Mesendoderm (in vitro differentiated cells): ENCODE measurements around the gene MYLIP.

Source experiments
- DNase-seq: peaks from one replicate; pipeline ENCODE4 v3.0.0; 2013
- H2AK5ac ChIP-seq: 2 replicates; pipeline ENCODE4 v1.6.1; 2013; ENCODE audit warnings: low read length, inconsistent platforms
- H2BK120ac ChIP-seq: 2 replicates; pipeline ENCODE4 v1.6.1; 2013; ENCODE audit warnings: low read depth, mild to moderate bottlenecking, low read length, moderate library complexity, mixed read lengths
- H2BK15ac ChIP-seq: replicated peaks from 2 replicates; pipeline ENCODE4 v1.6.1; 2013; ENCODE audit warnings: low read depth, mild to moderate bottlenecking, moderate library complexity
- H2BK5ac ChIP-seq: 2 replicates; pipeline ENCODE4 v1.6.1; 2013; ENCODE audit warnings: low read length, inconsistent platforms
- H3K18ac ChIP-seq: 2 replicates; pipeline ENCODE4 v1.6.1; 2013; ENCODE audit warnings: mild to moderate bottlenecking, low read length, mixed read lengths
- H3K23ac ChIP-seq: one replicate; pipeline ENCODE4 v1.6.1; 2013; ENCODE audit warnings: low read length
- H3K27ac ChIP-seq: 2 replicates; pipeline ENCODE4 v1.5.1; 2013; ENCODE audit warnings: low read depth, mild to moderate bottlenecking, inconsistent platforms, low read length, moderate library complexity
- H3K27me3 ChIP-seq: 2 replicates; pipeline ENCODE4 v1.6.1; 2013; ENCODE audit warnings: low read length, control low read depth, mild to moderate bottlenecking, inconsistent platforms; ENCODE audit not compliant: insufficient read depth, poor library complexity
- H3K36me3 ChIP-seq: 2 replicates; pipeline ENCODE4 v1.6.1; 2013; ENCODE audit warnings: low read length, inconsistent platforms; ENCODE audit not compliant: control insufficient read depth, insufficient read depth
- H3K4ac ChIP-seq: one replicate; pipeline ENCODE4 v1.6.1; 2013; ENCODE audit warnings: low read depth, mild to moderate bottlenecking, low read length, moderate library complexity
- H3K4me1 ChIP-seq: 2 replicates; pipeline ENCODE4 v1.6.1; 2013; ENCODE audit warnings: low read depth, low read length, inconsistent platforms; ENCODE audit not compliant: control insufficient read depth
- H3K4me2 ChIP-seq: 2 replicates; pipeline ENCODE4 v1.6.1; 2013; ENCODE audit warnings: low read length
- H3K4me3 ChIP-seq: 2 replicates; pipeline ENCODE4 v1.5.1; 2013; ENCODE audit warnings: mild to moderate bottlenecking, low read length
- H3K56ac ChIP-seq: one replicate; pipeline ENCODE4 v1.6.1; 2013; ENCODE audit warnings: low read length
- H3K79me1 ChIP-seq: 2 replicates; pipeline ENCODE4 v1.6.1; 2013; ENCODE audit warnings: low read length, inconsistent platforms
- H3K79me2 ChIP-seq: 2 replicates; pipeline ENCODE4 v1.6.1; 2013; ENCODE audit warnings: mild to moderate bottlenecking, low read length; ENCODE audit not compliant: control insufficient read depth, insufficient read depth
- H3K9ac ChIP-seq: 2 replicates; pipeline ENCODE4 v1.6.1; 2013; ENCODE audit warnings: low read length, inconsistent platforms
- H4K5ac ChIP-seq: one replicate; pipeline ENCODE4 v1.6.1; 2013; ENCODE audit warnings: low read length
- H4K8ac ChIP-seq: one replicate; pipeline ENCODE4 v1.6.1; 2013; ENCODE audit warnings: low read depth, mild to moderate bottlenecking, control low read depth, low read length, moderate library complexity
- WGBS: extraction: QIAGEN DNeasy Blood & Tissue Kit; methylation state at CpG from one replicate; pipeline ENCODE4 v1.1.7; 2013; ENCODE audit warnings: low lambda C conversion rate, missing lambda C conversion rate; ENCODE audit not compliant: insufficient coverage; ENCODE audit errors: extremely low coverage; 5-methylcytosine and 5-hydroxymethylcytosine counted together

MYLIP gene

GRCh38 chr6:16163066-16163465, 34.2 kb downstream of the MYLIP start:
- peaks cover 5% of the 10 kb centered on the region for H3K4me1 ChIP-seq
- H2BK15ac ChIP-seq, result peak overlapping the region; percentile 12
- H2BK120ac ChIP-seq, result no peak overlapping the region
- H3K36me3 ChIP-seq, result no peaks in the 10 kb centered on the region
- H3K9ac ChIP-seq, result no peak overlapping the region
- no peak overlapping the region for H3K4ac ChIP-seq
- WGBS, result no CpG with 5 or more reads among the region's 1 CpG
- H3K79me2 ChIP-seq, result no peaks in the 10 kb centered on the region
- H2BK5ac ChIP-seq, result no peak overlapping the region
- no peak overlapping the region for H3K56ac ChIP-seq
- no peak overlapping the region for H3K4me3 ChIP-seq
- H3K18ac ChIP-seq, result no peak overlapping the region
- H3K79me1 ChIP-seq, result no peaks in the 10 kb centered on the region
- no peak overlapping the region for H3K27ac ChIP-seq
- H3K23ac ChIP-seq, result no peak overlapping the region
- no peak overlapping the region for H3K4me2 ChIP-seq
- H3K27me3 ChIP-seq, result no peaks in the 10 kb centered on the region
- no peak overlapping the region for H2AK5ac ChIP-seq
- no peak for DNase-seq
- no peak overlapping the region for H4K8ac ChIP-seq
- H4K5ac ChIP-seq, result no peak overlapping the region

GRCh38 chr6:16163535-16164300, 34.8 kb downstream of the MYLIP start:
- no peak overlapping the region for H2BK5ac ChIP-seq
- H3K79me2 ChIP-seq, result no peaks in the 10 kb centered on the region
- H3K18ac ChIP-seq, result no peak overlapping the region
- no peak overlapping the region for H4K8ac ChIP-seq
- H3K4me1 ChIP-seq, result peaks cover 5% of the 10 kb centered on the region
- no CpG with 5 or more reads among the region's 2 CpGs for WGBS
- H3K4me3 ChIP-seq, result no peak overlapping the region
- no peaks in the 10 kb centered on the region for H3K36me3 ChIP-seq
- DNase-seq, result peak; percentile 40
- H3K4ac ChIP-seq, result no peak overlapping the region
- H3K4me2 ChIP-seq, result no peak overlapping the region
- H2BK120ac ChIP-seq, result peak overlapping the region; percentile 77
- no peaks in the 10 kb centered on the region for H3K27me3 ChIP-seq
- no peak overlapping the region for H3K9ac ChIP-seq
- no peaks in the 10 kb centered on the region for H3K79me1 ChIP-seq
- no peak overlapping the region for H2AK5ac ChIP-seq
- H2BK15ac ChIP-seq, result no peak overlapping the region
- no peak overlapping the region for H3K27ac ChIP-seq
- H4K5ac ChIP-seq, result no peak overlapping the region
- H3K23ac ChIP-seq, result no peak overlapping the region
- H3K56ac ChIP-seq, result no peak overlapping the region

- Histone ChIP-seq H3K23ac (no peak overlapping the region), H3K9ac (no peak overlapping the region), H3K79me2 (no peaks in the 10 kb centered on the region), H4K5ac (no peak overlapping the region), H3K4ac (no peak overlapping the region), H3K4me3 (no peak overlapping the region), H3K79me1 (no peaks in the 10 kb centered on the region), H3K18ac (no peak overlapping the region), H3K4me1 (peaks cover 5% of the 10 kb centered on the region), H4K8ac (no peak overlapping the region), H2BK120ac (no peak overlapping the region), H3K4me2 (no peak overlapping the region), H2AK5ac (no peak overlapping the region), H3K27me3 (no peaks in the 10 kb centered on the region), H2BK5ac (no peak overlapping the region), H3K56ac (no peak overlapping the region), H3K27ac (no peak overlapping the region), H2BK15ac (no peak overlapping the region), H3K36me3 (no peaks in the 10 kb centered on the region)
- peak; percentile 64 for DNase-seq
- WGBS, result no CpG with 5 or more reads among the region's 5 CpGs
Measured at GRCh38 chr6:16165641-16166040, 36.8 kb downstream of the MYLIP start.

GRCh38 chr6:16166871-16167608, 38.2 kb downstream of the MYLIP start:
- H2BK5ac ChIP-seq, result no peak overlapping the region
- no peak overlapping the region for H3K4ac ChIP-seq
- H3K9ac ChIP-seq, result no peak overlapping the region
- no peaks in the 10 kb centered on the region for H3K36me3 ChIP-seq
- H3K4me2 ChIP-seq, result no peak overlapping the region
- H3K56ac ChIP-seq, result no peak overlapping the region
- peak overlapping the region; percentile 36 for H2BK15ac ChIP-seq
- no peak overlapping the region for H3K18ac ChIP-seq
- no CpG with 5 or more reads among the region's 4 CpGs for WGBS
- peaks cover 7% of the 10 kb centered on the region for H3K4me1 ChIP-seq
- H3K79me1 ChIP-seq, result no peaks in the 10 kb centered on the region
- no peak for DNase-seq
- no peak overlapping the region for H4K8ac ChIP-seq
- H4K5ac ChIP-seq, result no peak overlapping the region
- no peak overlapping the region for H3K27ac ChIP-seq
- no peak overlapping the region for H2BK120ac ChIP-seq
- no peak overlapping the region for H2AK5ac ChIP-seq
- H3K27me3 ChIP-seq, result no peaks in the 10 kb centered on the region
- H3K23ac ChIP-seq, result no peak overlapping the region
- no peak overlapping the region for H3K4me3 ChIP-seq
- no peaks in the 10 kb centered on the region for H3K79me2 ChIP-seq

GRCh38 chr6:16168121-16168520, 39.2 kb downstream of the MYLIP start:
- Histone ChIP-seq H3K18ac (peak overlapping the region; percentile 83), H3K27me3 (no peaks in the 10 kb centered on the region), H3K4me3 (no peak overlapping the region), H3K79me2 (no peaks in the 10 kb centered on the region), H4K5ac (no peak overlapping the region), H3K4ac (peak overlapping the region; percentile 36), H3K4me2 (no peak overlapping the region), H3K9ac (no peak overlapping the region), H3K79me1 (no peaks in the 10 kb centered on the region), H4K8ac (no peak overlapping the region), H3K4me1 (peaks cover 3% of the 10 kb centered on the region), H3K36me3 (no peaks in the 10 kb centered on the region), H3K56ac (no peak overlapping the region), H3K27ac (no peak overlapping the region), H2BK120ac (no peak overlapping the region), H2BK15ac (peak overlapping the region; percentile 57), H3K23ac (no peak overlapping the region), H2AK5ac (no peak overlapping the region), H2BK5ac (no peak overlapping the region)
- no peak for DNase-seq
- no CpG with 5 or more reads among the region's 5 CpGs for whole genome bisulfite sequencing
